Medulla oblongata (tissue), 1 donor: Measurements from ENCODE around the gene RAI1.

Experiments
- DNase-seq: peaks from one replicate; pipeline ENCODE4 v3.0.0-alpha.2; 2015; ENCODE audit errors: extremely low spot score

RAI1 gene

DNA sequence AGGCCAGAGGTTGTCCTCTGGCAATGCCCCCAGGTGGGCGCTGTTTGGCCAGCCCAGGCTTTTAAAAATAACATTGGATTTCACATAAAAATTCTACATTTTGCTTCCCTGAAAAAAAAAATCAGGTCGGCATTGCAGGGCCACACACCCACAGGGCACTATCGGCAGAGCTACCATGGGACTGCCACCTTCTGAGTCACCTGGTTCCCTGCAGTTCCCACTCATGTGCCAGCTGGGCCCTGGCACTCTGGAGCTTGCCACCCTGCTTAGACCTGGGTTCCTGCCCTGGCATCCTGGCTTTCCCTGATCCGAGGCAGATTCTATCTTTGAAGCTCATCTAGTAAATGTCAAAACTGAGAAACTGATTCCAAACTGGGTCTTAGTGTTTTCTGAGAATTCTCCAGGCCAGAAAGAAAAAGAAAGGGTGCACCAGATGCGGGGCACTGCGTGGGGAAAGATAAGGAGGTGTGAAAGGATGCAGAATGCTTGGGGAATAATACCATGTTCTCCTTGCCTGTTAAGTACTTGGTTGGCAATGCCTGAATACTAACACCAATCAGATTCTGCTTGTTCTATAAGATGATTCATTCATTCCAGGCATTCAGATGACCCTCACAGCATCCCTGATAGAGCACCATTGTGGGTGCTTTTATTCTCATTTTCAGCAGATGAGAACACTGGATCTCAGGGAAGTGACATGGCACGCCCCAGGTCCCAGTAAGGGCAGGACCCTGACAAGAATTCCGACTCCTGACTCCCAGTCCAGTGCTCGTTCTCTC lies 51.8 kb downstream of the RAI1 start:
- no peak for DNase-seq

DNA sequence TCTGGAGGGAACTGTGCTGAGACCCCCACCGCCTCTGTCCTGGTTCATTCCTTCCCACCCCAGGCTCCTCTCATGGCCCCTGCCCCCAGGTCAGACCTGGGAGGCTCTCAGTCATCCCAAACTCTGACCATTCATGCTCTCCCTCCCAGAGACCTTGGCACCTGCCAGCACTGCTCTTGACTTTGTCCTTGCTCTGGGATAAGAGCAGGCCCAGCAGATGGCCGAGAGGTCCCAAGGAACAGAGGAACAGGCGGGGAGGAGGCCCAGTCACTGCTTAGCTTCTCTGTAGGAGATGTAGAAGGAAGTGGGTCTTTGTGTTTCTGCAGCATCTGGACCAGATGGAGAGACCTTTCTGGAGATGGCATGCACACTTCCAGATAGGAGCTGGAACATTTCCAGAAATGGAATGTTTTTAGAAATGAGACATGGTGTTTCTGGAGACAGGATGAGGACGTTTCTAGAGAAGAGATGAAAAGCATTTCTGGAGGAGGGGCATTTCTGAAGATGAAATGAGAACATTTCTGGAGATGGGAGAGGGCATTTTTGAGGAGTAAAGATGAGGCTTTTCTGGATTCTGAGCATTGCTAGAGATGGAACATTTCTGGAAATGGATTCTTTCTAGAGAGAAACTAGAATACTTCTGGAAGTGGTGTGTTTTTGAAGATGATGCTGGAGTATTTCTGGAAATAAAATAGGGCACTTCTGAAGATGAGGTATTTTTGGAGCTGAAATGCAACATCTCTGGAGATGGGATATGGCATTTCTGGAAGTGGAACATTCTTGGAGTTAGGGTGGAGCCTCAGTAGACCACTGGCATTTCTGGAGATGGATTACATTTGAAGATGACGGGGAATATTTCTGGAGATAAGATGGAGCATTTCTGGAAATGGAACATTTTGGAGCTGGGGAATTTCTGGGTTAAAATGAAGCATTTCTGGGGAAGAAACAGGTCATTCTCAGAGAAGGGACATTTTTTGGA lies 55.2 kb downstream of the RAI1 start:
- no peak for DNase-seq

DNA sequence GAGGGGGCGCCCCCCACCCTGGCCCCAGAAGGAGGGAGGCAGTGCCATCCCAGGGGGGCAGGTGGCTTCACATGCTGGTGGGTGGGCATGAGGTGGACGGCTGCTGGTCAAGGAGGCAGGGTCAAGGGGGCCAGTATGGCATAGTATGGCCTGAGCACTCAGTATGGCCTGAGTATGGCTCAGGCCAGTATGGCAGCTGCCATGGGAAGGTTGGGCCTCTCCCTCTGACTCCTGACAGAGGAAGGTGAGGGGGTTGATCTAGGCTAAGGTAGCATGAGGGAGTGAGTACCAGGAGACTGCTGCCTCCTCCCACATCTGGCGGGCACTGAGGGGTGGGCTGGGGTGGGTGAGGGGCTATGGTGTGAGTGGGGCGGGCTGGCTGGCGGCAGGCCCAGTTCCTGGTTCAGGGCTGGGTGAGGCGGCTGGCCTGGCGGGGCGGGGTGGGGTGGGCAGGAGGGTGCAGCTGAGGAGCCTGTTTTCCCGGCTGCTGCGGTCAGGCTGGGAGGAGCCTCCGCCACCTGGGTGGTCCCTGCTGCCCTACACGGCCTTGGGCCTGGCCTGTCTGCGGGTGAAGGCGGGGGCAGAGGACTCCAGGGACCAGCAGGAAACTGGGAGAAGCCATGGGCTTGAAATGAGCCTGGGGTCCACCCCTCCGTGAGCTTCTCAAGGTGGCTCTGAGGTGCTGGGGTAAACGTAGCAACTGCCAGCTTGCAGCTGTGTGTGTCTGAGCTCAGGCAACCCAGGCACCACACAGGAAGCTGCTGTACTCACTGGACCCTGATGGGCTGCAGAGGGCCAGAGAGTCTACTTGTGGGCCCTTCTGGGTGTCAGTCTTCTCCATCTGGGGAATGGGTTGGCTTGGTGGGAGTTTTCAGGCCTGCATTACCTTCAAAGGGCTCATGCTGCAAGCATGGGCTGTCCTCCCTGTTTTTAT lies 57.0 kb downstream of the RAI1 start:
- DNase-seq = no peak

DNA sequence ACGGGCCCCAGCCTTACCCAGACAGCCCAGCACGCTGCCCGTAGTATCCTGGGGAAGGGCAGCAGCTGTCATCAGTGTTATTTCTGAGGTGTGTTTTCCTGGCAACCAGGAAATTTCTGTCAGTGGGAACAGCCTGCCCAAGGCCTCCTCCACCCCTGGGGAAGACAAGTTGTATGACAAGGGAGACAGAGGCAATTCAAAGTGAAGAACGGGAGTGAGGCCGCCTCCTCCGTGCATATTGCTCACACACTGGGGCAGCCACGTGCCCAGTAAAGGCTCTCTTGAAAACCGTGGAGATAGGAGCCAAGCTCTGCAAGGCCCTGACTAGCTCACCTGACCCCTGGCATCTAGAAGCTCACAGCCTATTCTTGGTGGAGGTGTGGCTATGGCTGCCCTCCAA lies 57.6 kb downstream of the RAI1 start:
- DNase-seq = peak; percentile 59

DNA sequence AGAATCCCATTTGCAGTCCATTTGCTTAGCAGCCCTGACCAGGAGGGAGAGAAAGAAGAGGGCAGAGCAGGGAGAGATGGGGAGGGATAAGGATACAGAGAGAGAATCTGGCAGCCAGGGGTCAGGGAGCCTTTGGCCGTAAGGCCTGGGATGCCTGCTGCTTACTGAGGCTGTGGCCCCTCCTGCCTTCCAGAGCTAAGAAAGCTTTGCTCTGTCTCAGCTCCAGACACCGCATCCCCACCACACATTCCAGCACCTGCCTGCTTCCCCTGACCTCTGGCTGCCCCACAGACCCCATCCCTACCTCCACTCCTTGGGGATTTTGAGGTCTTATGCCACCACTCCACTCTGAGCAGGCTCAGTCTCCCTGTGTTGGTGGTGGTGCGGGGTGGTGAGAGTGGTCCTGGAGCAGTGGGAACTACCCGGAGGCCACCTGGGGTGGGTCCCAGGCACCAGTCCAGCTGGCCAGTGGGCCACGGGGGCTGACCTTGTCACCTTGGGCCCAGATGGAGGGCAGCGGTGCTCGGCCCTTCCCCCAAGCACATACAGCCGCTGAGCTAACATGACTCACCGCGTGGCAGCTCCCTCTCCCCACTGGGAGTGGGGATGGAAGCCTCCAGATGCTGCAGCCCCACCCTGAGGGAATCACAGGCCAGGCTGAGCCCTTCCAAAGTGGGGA lies 58.3 kb downstream of the RAI1 start:
- peak; percentile 79 for DNase-seq

- peak; percentile 42 for DNase-seq
These were observed 59.5 kb downstream of the RAI1 start for GRCh38 chr17:17740615-17741348.

- DNase-seq = peak; percentile 93
These were observed 60.2 kb downstream of the RAI1 start for GRCh38 chr17:17741349-17742023.

GRCh38 chr17:17742133-17742621 lies 60.9 kb downstream of the RAI1 start:
- DNase-seq = peak; percentile 45

- no peak for DNase-seq
These were observed 61.6 kb downstream of the RAI1 start for GRCh38 chr17:17742688-17743390.

GRCh38 chr17:17743391-17744112 lies 62.3 kb downstream of the RAI1 start:
- no peak for DNase-seq

- DNase-seq = no peak
These were observed 62.9 kb downstream of the RAI1 start for GRCh38 chr17:17744116-17744515.

DNA sequence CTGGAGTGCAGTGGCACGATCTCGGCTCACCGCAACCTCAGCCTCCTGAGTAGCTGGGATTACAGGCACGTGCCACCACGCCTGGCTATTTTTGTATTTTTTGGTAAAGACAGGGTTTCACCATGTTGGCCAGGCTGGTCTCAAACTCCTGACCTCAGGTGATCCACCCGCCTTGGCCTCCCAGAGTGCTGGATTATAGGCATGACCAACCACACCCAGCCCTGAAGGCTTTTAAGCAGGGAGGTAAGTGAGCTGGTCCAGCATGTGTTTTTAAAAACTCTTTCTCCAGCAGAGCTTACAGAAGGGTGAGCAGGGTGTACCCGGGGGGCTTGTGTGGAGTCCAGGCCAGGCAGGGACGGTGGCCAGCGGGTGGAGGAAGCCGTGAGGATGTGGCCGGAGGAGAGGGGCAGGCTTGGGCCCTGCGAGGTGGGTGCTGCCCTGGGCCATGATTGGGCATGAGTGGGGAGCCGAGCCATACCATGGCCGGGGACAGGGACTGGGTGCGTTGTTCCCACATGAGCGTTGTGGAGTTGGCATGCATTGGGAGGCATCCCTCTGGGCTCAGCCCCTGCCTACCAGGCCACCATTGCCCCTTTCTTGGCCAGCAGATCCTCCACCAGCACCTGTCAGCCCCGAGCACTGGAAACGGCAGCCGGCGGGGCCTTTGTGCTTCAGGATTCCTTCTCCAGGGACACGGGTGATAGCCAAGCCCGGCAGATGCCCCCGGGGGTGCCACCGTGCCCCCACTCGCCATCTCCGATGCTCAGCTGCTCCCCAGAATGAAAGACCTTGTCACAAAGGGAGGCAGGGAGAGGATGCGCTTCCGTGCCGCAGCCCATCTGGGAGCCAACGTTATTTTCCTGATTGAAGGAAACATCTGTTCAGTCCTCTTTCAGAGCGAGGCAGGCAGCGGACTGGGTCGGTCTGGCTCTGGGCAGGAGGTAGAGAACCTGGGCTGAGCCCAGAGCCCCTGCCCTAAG lies 64.5 kb downstream of the RAI1 start:
- DNase-seq = peak; percentile 63

DNA sequence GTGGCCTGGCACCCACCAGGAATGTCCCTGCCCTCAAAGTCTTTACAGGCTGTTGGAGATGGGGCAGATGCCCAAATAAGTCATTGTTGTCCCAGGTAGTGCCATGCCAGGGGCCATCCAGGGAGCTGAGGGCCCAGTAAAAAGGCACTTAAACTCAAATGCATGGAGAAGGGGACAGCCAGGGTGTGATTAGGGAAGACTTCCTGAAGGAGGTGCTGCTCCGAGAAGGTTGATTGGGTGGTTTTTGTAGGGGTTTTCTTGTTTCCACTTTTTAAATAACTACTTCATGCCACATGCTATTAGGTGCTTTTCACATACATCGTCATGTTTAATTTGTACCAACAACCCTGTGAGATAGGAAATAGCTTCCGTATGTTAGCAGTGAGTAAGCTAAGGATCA lies 66.9 kb downstream of the RAI1 start:
- DNase-seq = no peak

GRCh38 chr17:17748604-17749003 lies 67.3 kb downstream of the RAI1 start:
- no peak for DNase-seq

DNA sequence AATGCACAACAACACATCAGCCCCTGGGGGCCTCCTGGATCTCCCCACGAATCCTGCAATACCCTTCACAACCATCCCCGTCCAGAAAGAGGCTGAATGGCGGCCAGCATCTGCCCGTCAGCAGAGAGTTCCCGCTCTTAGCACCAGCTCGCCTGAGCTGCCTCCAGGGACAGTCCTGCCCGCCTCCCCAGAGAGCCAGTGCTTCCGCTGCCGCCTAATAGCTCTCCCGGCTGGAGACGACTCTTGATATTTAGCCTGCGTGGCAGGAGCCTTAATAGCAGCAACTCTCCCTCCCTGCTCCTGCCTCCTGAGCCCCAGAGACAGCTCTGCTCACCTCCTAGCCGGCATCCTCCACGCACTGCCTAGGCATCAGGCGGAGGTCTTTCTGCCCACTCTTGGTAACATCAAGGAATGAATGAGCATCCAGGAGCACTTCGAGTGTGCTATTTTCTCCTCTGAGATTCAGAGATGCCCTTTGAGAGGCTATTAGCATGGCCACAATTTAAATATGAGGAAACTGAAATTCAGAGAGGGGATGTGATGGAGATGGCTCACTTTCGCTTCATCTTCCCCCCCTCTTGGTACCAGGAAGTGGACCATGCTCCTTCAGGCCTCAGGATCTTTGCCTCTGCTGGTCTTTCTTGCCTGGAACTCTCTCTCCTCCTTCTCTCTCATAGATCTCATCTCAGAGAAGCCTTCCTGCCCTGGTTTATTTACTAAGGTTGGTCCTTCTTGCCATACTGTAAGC lies 67.9 kb downstream of the RAI1 start:
- no peak for DNase-seq

DNA sequence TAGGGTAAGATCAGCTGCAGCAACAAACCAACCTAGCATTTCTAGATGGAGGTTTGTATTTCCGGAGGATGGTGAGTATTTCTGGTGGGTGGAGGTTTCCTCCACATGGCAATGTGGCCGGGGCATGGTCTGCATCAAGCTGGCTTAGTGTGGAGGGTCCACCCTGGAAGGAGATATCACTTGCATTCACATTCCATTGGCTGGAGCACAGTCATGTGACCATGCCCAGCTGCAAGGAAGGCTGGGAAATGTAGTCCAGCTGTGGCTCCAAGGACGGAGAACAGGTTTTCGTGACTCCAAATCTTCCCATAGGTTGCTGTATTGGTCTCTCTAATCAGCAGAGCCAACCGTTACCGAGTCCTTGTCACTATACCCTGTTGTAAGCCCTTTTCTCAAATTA lies 68.7 kb downstream of the RAI1 start:
- peak; percentile 83 for DNase-seq
